Mammary epithelial cell (primary cell): ENCODE data around the gene AKR1C2.
"Not testable (repeated sequence)": the region's sequence is repeated elsewhere in the genome, so short reads cannot be mapped to it uniquely, and the experiment has no call there.

Source experiments
- CTCF ChIP-seq, 2 donors: IDR thresholded peaks in 1 of 2; conservative IDR thresholded peaks in 1 of 2; 2 replicates each; pipeline ENCODE4 v1.5.1; 2011 to 2012; ENCODE audit warnings: inconsistent platforms in 2 of 2, low read length in 2 of 2, mild to moderate bottlenecking in 2 of 2, control low read depth in 1 of 2, low read depth in 1 of 2; ENCODE audit not compliant: insufficient read depth in 1 of 2; ENCODE audit errors: extremely low read depth in 1 of 2
- EZH2 ChIP-seq: IDR thresholded peaks from 2 replicates; pipeline ENCODE4 v1.6.1; 2012; ENCODE audit warnings: low read length, inconsistent platforms, borderline replicate concordance

- not testable (repeated sequence) for TF ChIP-seq EZH2; CTCF (conservative IDR thresholded peaks at IDR 0.05 in 1 of 2, IDR thresholded peaks at IDR 0.05 in 1 of 2; ENCODE audit: extremely low read depth in 1 of 2, insufficient read depth in 1 of 2, low read depth in 1 of 2, low read length in 2 of 2)
These were observed 15.5 kb downstream of the AKR1C2 start for GRCh38 chr10:4988000-4988641.
